ENCODE measurements around the gene KCNG2. TPM values are rescaled to one million over a fixed set of nuclear protein-coding genes. Genes with fewer than 3 reads are reported as not detected.

The KCNG2 gene
- total and polyA plus RNA-seq, 2 experiments from 2014 or later: 0.13 to 0.52 TPM

DNA sequence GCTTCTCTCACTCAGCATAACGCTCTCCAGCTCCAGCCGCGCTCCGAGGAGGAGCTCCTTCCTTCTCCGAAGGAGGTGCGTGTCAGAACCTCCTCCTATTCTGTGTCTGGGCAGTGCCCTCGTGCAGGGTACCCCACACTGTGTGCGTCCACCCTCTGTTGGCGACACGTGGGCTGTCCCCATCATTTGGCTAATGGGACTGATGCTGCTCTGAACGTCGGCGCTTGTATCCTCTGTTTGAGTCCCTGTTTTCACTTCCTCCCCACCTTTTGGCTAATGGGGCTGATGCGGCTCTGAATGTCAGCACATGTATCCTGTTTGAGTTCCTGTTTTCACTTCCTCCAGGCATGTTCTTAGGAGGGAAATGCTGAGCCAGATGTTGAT lies 22.2 kb downstream of the KCNG2 start:
- H3K27me3 ChIP-seq (ENCODE audit: insufficient read depth): no peaks in the 10 kb centered on the region
- TF ChIP-seq, protein P1, sequence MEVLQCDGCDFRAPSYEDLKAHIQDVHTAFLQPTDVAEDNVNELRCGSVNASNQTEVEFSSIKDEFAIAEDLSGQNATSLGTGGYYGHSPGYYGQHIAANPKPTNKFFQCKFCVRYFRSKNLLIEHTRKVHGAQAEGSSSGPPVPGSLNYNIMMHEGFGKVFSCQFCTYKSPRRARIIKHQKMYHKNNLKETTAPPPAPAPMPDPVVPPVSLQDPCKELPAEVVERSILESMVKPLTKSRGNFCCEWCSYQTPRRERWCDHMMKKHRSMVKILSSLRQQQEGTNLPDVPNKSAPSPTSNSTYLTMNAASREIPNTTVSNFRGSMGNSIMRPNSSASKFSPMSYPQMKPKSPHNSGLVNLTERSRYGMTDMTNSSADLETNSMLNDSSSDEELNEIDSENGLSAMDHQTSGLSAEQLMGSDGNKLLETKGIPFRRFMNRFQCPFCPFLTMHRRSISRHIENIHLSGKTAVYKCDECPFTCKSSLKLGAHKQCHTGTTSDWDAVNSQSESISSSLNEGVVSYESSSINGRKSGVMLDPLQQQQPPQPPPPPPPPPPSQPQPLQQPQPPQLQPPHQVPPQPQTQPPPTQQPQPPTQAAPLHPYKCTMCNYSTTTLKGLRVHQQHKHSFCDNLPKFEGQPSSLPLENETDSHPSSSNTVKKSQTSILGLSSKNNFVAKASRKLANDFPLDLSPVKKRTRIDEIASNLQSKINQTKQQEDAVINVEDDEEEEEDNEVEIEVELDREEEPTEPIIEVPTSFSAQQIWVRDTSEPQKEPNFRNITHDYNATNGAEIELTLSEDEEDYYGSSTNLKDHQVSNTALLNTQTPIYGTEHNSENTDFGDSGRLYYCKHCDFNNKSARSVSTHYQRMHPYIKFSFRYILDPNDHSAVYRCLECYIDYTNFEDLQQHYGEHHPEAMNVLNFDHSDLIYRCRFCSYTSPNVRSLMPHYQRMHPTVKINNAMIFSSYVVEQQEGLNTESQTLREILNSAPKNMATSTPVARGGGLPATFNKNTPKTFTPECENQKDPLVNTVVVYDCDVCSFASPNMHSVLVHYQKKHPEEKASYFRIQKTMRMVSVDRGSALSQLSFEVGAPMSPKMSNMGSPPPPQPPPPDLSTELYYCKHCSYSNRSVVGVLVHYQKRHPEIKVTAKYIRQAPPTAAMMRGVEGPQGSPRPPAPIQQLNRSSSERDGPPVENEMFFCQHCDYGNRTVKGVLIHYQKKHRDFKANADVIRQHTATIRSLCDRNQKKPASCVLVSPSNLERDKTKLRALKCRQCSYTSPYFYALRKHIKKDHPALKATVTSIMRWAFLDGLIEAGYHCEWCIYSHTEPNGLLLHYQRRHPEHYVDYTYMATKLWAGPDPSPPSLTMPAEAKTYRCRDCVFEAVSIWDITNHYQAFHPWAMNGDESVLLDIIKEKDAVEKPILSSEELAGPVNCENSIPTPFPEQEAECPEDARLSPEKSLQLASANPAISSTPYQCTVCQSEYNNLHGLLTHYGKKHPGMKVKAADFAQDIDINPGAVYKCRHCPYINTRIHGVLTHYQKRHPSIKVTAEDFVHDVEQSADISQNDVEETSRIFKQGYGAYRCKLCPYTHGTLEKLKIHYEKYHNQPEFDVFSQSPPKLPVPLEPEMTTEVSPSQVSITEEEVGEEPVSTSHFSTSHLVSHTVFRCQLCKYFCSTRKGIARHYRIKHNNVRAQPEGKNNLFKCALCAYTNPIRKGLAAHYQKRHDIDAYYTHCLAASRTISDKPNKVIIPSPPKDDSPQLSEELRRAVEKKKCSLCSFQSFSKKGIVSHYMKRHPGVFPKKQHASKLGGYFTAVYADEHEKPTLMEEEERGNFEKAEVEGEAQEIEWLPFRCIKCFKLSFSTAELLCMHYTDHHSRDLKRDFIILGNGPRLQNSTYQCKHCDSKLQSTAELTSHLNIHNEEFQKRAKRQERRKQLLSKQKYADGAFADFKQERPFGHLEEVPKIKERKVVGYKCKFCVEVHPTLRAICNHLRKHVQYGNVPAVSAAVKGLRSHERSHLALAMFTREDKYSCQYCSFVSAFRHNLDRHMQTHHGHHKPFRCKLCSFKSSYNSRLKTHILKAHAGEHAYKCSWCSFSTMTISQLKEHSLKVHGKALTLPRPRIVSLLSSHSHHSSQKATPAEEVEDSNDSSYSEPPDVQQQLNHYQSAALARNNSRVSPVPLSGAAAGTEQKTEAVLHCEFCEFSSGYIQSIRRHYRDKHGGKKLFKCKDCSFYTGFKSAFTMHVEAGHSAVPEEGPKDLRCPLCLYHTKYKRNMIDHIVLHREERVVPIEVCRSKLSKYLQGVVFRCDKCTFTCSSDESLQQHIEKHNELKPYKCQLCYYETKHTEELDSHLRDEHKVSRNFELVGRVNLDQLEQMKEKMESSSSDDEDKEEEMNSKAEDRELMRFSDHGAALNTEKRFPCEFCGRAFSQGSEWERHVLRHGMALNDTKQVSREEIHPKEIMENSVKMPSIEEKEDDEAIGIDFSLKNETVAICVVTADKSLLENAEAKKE (CRISPR knock-in tag; IDR thresholded peaks at IDR 0.05): no peak
- TF ChIP-seq JUNB (IDR thresholded peaks at IDR 0.05; ENCODE audit: unreplicated experiment): no peak
- no peak for TF ChIP-seq POLR2AphosphoS5 (IDR thresholded peaks at IDR 0.05; ENCODE audit: low read depth)
- no peak for TF ChIP-seq NANOG (IDR thresholded peaks at IDR 0.05; ENCODE audit: borderline replicate concordance)
- TF ChIP-seq, protein P2, sequence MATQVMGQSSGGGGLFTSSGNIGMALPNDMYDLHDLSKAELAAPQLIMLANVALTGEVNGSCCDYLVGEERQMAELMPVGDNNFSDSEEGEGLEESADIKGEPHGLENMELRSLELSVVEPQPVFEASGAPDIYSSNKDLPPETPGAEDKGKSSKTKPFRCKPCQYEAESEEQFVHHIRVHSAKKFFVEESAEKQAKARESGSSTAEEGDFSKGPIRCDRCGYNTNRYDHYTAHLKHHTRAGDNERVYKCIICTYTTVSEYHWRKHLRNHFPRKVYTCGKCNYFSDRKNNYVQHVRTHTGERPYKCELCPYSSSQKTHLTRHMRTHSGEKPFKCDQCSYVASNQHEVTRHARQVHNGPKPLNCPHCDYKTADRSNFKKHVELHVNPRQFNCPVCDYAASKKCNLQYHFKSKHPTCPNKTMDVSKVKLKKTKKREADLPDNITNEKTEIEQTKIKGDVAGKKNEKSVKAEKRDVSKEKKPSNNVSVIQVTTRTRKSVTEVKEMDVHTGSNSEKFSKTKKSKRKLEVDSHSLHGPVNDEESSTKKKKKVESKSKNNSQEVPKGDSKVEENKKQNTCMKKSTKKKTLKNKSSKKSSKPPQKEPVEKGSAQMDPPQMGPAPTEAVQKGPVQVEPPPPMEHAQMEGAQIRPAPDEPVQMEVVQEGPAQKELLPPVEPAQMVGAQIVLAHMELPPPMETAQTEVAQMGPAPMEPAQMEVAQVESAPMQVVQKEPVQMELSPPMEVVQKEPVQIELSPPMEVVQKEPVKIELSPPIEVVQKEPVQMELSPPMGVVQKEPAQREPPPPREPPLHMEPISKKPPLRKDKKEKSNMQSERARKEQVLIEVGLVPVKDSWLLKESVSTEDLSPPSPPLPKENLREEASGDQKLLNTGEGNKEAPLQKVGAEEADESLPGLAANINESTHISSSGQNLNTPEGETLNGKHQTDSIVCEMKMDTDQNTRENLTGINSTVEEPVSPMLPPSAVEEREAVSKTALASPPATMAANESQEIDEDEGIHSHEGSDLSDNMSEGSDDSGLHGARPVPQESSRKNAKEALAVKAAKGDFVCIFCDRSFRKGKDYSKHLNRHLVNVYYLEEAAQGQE (IDR thresholded peaks at IDR 0.05; ENCODE audit: unreplicated experiment): no peak
- TF ChIP-seq ZNF331 (CRISPR knock-in tag; IDR thresholded peaks at IDR 0.05; ENCODE audit: low read depth): no peak
- TF ChIP-seq EZH2phosphoT487 (IDR thresholded peaks at IDR 0.05; ENCODE audit: unreplicated experiment): no peak
- TF ChIP-seq, protein P3, sequence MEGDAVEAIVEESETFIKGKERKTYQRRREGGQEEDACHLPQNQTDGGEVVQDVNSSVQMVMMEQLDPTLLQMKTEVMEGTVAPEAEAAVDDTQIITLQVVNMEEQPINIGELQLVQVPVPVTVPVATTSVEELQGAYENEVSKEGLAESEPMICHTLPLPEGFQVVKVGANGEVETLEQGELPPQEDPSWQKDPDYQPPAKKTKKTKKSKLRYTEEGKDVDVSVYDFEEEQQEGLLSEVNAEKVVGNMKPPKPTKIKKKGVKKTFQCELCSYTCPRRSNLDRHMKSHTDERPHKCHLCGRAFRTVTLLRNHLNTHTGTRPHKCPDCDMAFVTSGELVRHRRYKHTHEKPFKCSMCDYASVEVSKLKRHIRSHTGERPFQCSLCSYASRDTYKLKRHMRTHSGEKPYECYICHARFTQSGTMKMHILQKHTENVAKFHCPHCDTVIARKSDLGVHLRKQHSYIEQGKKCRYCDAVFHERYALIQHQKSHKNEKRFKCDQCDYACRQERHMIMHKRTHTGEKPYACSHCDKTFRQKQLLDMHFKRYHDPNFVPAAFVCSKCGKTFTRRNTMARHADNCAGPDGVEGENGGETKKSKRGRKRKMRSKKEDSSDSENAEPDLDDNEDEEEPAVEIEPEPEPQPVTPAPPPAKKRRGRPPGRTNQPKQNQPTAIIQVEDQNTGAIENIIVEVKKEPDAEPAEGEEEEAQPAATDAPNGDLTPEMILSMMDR (conservative IDR thresholded peaks at IDR 0.05; ENCODE audit: low read depth in 2 of 2): no peak
- no peak for TF ChIP-seq ZNF114 (CRISPR knock-in tag; IDR thresholded peaks at IDR 0.05)
- Mint-ChIP-seq H3K4me1 (no peaks in the 10 kb centered on the region), H3K27me3 (ENCODE audit: insufficient read depth, low read depth, poor library complexity) (peaks cover 6% of the 10 kb centered on the region), H3K9me3 (no peaks in the 10 kb centered on the region), H3K36me3 (ENCODE audit: low read depth) (no peaks in the 10 kb centered on the region), H3K27ac (no peak overlapping the region), H3K4me3 (no peak overlapping the region)
- H3K4me2 ChIP-seq: no peak overlapping the region
- H3K9me2 ChIP-seq (ENCODE audit: insufficient read depth): no peaks in the 10 kb centered on the region
- H2AFZ ChIP-seq: no peak overlapping the region
- H3F3A ChIP-seq (replicated peaks; ENCODE audit: low read depth): no peaks in the 10 kb centered on the region
- H3K27ac ChIP-seq (ENCODE audit: low read depth): no peak overlapping the region
- no peak for ATAC-seq
- H3K36me3 ChIP-seq (ENCODE audit: insufficient read depth): no peaks in the 10 kb centered on the region
- H4K20me1 ChIP-seq (replicated peaks; ENCODE audit: insufficient read depth): no peaks in the 10 kb centered on the region
- no peaks in the 10 kb centered on the region for H3K79me2 ChIP-seq (replicated peaks; ENCODE audit: insufficient read depth)
- no peak for DNase-seq (ENCODE audit: low spot score)
- H3K4me3 ChIP-seq: no peak overlapping the region
- no peaks in the 10 kb centered on the region for H3K4me1 ChIP-seq (ENCODE audit: insufficient read depth)

All from GM23338 (cell line).